Activated CD8-positive, alpha-beta T cell treated with anti-CD3 and anti-CD28 coated beads, Interleukin-2, amount 10 ng/mL, durations not matched to agents 7 days and 5 days (primary cell): ENCODE results near the gene DTNA. TPM values are rescaled to one million over a fixed set of nuclear protein-coding genes. Genes with fewer than 3 reads are reported as not detected.
"Not testable (repeated sequence)": the region's sequence is repeated elsewhere in the genome, so short reads cannot be mapped to it uniquely, and the experiment has no call there.

Experiments used
- ATAC-seq: fragments of 150-1000 bp; cut with Tn5 transposase; one replicate; pipeline ENCODE4 v1.10.0; 2021; ENCODE audit warnings: moderate library complexity
- CTCF ChIA-PET: fragments of 350-600 bp; sonication (Branson Sonifier 250); formaldehyde crosslinking; loops from one replicate; lab custom pipeline; 2021; ENCODE audit warnings: antibody characterized with exemption; lab: Charles Lee
- POLR2A ChIA-PET: fragments of 350-600 bp; sonication (Branson Sonifier 250); formaldehyde crosslinking; loops from one replicate; lab custom pipeline; 2021; ENCODE audit warnings: antibody characterized with exemption; lab: Charles Lee
- DNase-seq: peaks from one replicate; pipeline ENCODE4 v3.0.0-alpha.2; 2020
- H3K27ac Mint-ChIP-seq: one replicate; pipeline ENCODE4 v1.8.0; 2021; ENCODE audit warnings: mild to moderate bottlenecking, mixed read lengths
- H3K27me3 Mint-ChIP-seq: one replicate; pipeline ENCODE4 v1.8.0; 2021; ENCODE audit warnings: low read depth, mixed read lengths
- H3K36me3 Mint-ChIP-seq: one replicate; pipeline ENCODE4 v1.8.0; 2021; ENCODE audit warnings: low read depth, mixed read lengths
- H3K4me1 Mint-ChIP-seq: one replicate; pipeline ENCODE4 v1.8.0; 2021; ENCODE audit warnings: low read depth, mixed read lengths
- H3K4me3 Mint-ChIP-seq: one replicate; pipeline ENCODE4 v1.8.0; 2021; ENCODE audit warnings: mild to moderate bottlenecking, mixed read lengths
- H3K9me3 Mint-ChIP-seq: one replicate; pipeline ENCODE4 v1.8.0; 2022; ENCODE audit warnings: mixed read lengths; ENCODE audit not compliant: insufficient read depth
- total RNA-seq, 2 experiments: library from RNA; stranded (reverse); gene quantifications; one replicate each; pipeline ENCODE4 v1.2.3, GENCODE V29; 2021

The DTNA gene
- total RNA-seq, 2 experiments from 2014 or later = not detected

DNA sequence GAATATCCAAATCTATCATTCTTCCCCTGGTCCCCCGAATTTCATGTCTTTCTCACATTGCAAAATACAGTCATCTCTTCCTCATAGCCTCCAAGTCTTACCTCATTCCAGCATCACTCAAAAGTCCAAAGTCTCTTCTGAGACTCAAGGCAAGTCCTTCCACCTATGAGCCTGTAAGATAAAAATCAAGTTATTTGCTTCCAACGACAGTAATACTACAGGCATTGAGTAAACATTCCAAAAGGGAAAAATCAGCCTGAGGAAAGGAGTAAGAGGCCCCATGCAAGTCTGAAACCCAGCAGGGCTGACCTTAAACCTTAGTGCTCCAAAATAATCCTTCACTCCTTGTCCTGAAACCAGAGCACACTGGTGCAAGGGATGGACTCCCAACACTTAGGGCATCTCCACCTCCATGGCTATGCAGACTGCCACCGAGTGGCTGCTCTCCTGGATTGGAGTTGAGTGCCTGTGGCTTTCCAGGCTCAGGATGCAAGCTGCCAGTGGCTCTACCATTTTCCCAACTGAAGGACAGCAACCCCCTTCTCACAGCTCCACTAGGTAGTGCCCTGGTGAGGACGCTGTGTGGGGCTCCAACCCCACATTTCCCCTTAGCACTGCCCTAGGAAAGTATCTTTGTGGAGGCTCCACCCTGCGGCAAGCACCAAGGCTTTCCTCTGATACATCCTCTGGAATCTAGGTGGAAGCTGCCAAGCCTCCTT is 16.3 kb downstream of the DTNA start:
- no peaks in the 10 kb centered on the region for H3K4me1 Mint-ChIP-seq
- ChIA-PET POLR2A (no interaction called here), CTCF (no interaction called here)
- H3K9me3 Mint-ChIP-seq = no peaks in the 10 kb centered on the region
- DNase-seq (no peak), ATAC-seq (no peak)
- no peak overlapping the region for H3K4me3 Mint-ChIP-seq
- no peak overlapping the region for H3K27ac Mint-ChIP-seq
- no peaks in the 10 kb centered on the region for H3K36me3 Mint-ChIP-seq
- no peaks in the 10 kb centered on the region for H3K27me3 Mint-ChIP-seq

DNA sequence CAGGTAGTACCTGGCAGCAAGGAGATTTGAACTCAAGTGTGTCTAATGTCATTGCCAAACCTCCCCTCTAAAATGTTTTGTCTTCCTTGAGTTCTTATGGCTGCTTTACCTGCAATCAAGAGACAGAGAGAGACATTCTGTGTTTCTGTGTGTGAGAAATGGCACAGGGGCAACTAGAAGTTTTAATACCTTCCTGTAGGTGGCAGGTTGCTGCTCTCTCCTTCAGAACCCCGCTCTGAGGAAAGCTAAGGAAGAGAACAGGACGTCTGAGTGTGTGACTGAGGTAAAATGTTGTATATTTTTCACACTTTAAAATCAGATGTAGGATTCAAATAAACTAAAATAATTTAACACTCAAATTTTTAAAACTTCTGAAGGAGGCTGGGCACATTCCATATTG is 19.2 kb downstream of the DTNA start:
- Mint-ChIP-seq H3K4me3 (no peak overlapping the region), H3K36me3 (no peaks in the 10 kb centered on the region), H3K4me1 (no peaks in the 10 kb centered on the region), H3K9me3 (no peaks in the 10 kb centered on the region), H3K27ac (no peak overlapping the region), H3K27me3 (no peaks in the 10 kb centered on the region)
- ChIA-PET POLR2A (no interaction called here), CTCF (interaction anchor here (0.6 to 1.5 kb wide), 5 partner anchors 8 to 703 kb away, joined by 3 to 6 read pairs (median 4); no protein-coding TSS in a partner anchor)
- DNase-seq (no peak), ATAC-seq (no peak)

DNA sequence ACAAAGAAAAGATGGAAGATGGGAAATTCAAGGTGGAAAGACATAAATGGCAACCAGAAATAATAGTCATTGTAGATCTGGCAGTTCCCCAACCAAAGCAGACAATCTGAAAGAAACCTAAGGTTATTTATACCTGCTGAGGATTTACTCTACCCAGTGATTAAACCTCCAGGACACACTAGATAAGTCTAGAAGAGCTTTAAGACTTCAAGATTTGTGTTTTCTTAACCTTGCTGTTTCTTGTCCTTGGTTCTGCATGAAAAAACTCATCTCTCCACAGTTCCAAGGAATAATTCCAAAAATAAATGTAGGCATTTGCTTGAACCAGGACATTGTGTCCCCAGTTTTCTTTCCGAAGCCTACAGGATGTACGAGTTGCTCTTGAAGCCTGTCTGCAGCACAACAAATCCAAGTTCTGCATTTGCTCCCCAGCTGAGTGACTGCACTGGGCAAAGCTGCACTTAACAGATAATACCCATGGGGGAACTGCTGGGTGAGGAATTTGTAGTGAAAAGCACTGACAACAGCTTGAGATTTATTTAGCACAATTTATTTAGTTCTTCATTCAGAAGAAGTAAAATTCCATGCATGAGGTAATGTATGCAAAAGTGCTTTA is 19.8 kb downstream of the DTNA start:
- ChIA-PET CTCF (interaction anchor here (0.6 to 1.5 kb wide), 5 partner anchors 9 to 703 kb away, joined by 3 to 6 read pairs (median 4); no protein-coding TSS in a partner anchor), POLR2A (no interaction called here)
- DNase-seq (no peak), ATAC-seq (no peak)
- no peaks in the 10 kb centered on the region for H3K9me3 Mint-ChIP-seq
- no peaks in the 10 kb centered on the region for H3K36me3 Mint-ChIP-seq
- no peaks in the 10 kb centered on the region for H3K4me1 Mint-ChIP-seq
- H3K4me3 Mint-ChIP-seq = no peak overlapping the region
- no peak overlapping the region for H3K27ac Mint-ChIP-seq
- no peaks in the 10 kb centered on the region for H3K27me3 Mint-ChIP-seq

DNA sequence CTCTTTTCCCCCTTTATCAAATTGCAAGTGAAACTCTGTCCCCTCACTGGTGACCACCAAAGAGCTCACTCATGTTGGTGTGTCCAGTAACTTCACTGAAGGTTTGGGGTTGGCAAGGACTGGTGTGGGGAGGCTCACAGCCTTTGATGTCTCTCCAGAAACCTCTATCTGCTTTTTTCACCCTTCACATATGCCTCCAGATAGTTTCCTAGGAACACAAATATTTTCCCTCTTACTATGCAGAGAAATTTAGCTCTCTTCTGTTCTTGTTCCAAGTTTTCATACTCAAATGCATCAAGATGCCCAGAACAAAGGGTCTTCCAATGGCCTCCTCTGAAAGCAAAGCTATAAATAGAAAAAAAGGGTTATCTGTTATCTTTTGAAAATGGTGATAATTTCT is 20.7 kb downstream of the DTNA start:
- H3K27ac Mint-ChIP-seq = no peak overlapping the region
- H3K9me3 Mint-ChIP-seq = no peaks in the 10 kb centered on the region
- ChIA-PET POLR2A (no interaction called here), CTCF (interaction anchor here (1.5 kb wide), 1 partner anchor 69 kb away, joined by 6 read pairs; no protein-coding TSS in a partner anchor)
- H3K4me1 Mint-ChIP-seq = no peaks in the 10 kb centered on the region
- H3K36me3 Mint-ChIP-seq = no peaks in the 10 kb centered on the region
- no peak for ATAC-seq
- no peak for DNase-seq
- no peaks in the 10 kb centered on the region for H3K27me3 Mint-ChIP-seq
- H3K4me3 Mint-ChIP-seq = no peak overlapping the region

DNA sequence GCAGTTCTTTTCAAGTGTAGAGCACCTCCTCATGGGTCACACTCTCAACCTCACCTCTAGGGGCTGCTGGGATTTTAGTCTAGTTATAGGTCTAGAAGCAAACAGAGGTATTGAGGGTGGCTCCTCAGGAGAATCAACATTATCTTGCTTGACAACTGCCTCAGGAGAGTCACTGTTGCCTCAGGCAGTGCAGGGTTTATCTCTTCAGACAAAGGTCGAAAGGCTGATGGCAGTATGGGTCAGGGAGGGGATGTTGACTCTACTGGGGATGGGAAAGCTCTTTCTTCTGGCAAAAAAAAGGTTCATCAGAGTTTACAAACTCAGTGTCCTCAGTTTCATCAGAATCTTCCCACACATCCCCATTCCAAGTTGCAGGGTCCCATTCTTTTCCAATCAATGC is 24.0 kb downstream of the DTNA start:
- DNase-seq = no peak
- H3K4me1 Mint-ChIP-seq = no peaks in the 10 kb centered on the region
- no peaks in the 10 kb centered on the region for H3K27me3 Mint-ChIP-seq
- no peak for ATAC-seq
- ChIA-PET POLR2A (no interaction called here), CTCF (no interaction called here)
- H3K9me3 Mint-ChIP-seq = no peaks in the 10 kb centered on the region
- H3K4me3 Mint-ChIP-seq = no peak overlapping the region
- no peak overlapping the region for H3K27ac Mint-ChIP-seq
- H3K36me3 Mint-ChIP-seq = no peaks in the 10 kb centered on the region

DNA sequence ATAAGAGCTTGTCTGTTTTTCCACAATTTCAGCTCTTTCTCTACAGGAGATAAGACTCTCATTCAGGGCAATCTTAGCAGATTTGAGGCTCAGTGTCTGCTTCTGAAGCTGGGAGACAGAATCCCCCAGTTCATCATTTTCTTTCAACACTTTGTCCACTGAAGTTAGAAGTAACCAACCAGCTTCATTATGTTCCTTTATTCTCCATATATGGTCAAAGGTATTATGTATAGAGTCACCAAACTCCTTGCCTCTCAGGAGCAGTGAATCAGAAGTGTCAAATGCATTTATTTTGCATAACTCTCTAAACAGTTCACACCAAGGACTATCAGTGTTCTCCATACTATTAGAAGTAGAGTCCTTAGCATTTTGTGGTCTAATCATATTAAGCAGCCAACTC is 24.4 kb downstream of the DTNA start:
- H3K27me3 Mint-ChIP-seq, DNase-seq, H3K36me3 Mint-ChIP-seq, H3K4me1 Mint-ChIP-seq, H3K27ac Mint-ChIP-seq, ATAC-seq, CTCF ChIA-PET, H3K4me3 Mint-ChIP-seq, H3K9me3 Mint-ChIP-seq, POLR2A ChIA-PET: not testable (repeated sequence)

DNA sequence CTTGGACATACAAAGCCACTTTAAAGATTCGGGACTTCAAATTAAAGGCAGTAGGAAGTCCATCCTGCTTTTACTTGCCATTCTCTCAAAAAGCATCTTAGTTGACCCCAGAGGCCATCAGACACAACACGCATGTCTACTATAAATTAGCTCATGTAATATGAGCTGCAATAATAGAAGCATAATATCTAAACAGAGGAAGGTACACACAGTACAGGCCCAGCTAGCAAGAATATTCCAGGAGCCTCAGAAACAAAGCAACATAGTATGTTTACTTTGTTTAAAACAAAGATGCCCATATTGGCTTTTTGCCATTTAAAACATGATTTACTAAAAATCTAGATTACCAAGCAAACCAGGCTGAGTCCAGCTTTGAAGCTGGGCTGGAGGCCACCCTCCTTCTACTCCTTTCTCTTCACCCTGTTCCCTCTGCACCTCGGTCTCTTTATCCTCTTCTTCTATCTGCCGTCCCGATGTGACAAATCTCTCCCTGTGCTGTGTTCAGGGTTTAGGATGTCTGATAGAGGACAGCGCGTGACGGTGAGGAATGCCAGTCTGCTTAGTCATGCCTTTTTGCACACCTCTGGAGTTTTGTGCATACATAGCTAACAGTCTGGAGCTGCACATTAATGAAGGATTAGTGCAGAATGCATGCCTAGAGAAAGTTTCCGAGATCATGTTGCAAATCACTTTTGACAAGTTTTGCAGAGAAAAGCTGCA is 28.2 kb downstream of the DTNA start:
- Mint-ChIP-seq H3K4me1 (no peaks in the 10 kb centered on the region), H3K9me3 (no peaks in the 10 kb centered on the region), H3K27me3 (no peaks in the 10 kb centered on the region), H3K27ac (no peak overlapping the region), H3K4me3 (no peak overlapping the region), H3K36me3 (no peaks in the 10 kb centered on the region)
- POLR2A ChIA-PET = no interaction called here
- DNase-seq = no peak
- CTCF ChIA-PET = interaction anchor here (1.8 kb wide), 1 partner anchor 77 kb away, joined by 5 read pairs; no protein-coding TSS in a partner anchor
- ATAC-seq = no peak

DNA sequence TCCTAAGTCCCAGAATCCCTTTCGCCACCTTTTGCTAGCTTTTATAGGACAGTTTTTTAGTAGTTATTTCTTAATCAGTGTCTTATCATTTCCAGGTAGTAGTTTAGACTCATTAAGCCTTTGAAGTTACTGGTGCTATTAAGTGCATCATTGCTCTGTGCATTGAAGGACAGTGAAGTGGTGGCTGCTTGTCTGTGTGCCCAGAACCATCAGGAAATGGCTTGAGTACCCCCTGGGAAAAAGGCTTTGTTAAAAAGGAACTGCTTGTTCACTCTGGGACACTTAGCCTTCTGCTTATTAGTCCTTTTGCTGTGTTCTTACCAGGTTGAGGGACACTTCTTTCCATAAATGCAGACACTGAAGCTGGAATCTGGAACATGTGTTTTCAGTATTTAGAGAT is 30.0 kb downstream of the DTNA start:
- Mint-ChIP-seq H3K9me3 (no peaks in the 10 kb centered on the region), H3K27ac (no peak overlapping the region), H3K36me3 (no peaks in the 10 kb centered on the region), H3K27me3 (no peaks in the 10 kb centered on the region), H3K4me1 (no peaks in the 10 kb centered on the region), H3K4me3 (no peak overlapping the region)
- ChIA-PET POLR2A (no interaction called here), CTCF (no interaction called here)
- ATAC-seq (no peak), DNase-seq (no peak)

DNA sequence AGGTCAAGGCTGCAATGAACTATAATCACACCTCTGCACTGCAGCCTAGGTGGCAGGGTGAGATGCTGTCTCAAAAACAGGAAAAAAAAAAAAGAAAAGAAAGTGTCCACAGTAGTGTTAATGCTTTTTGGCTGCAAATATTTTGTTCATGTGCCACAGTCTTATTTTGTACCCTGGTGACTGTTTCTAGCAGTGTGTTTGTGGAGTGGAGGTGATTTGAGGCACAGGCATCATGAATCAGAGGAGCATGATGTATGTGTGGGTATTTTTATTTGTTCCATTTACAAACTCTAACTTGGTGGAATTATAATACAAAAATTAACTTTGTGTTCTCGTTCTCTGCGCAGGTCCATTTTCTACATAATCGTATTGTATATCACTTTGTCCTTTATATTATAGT is 30.6 kb downstream of the DTNA start:
- H3K9me3 Mint-ChIP-seq = no peaks in the 10 kb centered on the region
- H3K4me1 Mint-ChIP-seq = no peaks in the 10 kb centered on the region
- H3K36me3 Mint-ChIP-seq = no peaks in the 10 kb centered on the region
- no peak for ATAC-seq
- no peak for DNase-seq
- POLR2A ChIA-PET = no interaction called here
- CTCF ChIA-PET = no interaction called here
- H3K4me3 Mint-ChIP-seq = no peak overlapping the region
- H3K27ac Mint-ChIP-seq = no peak overlapping the region
- H3K27me3 Mint-ChIP-seq = no peaks in the 10 kb centered on the region

DNA sequence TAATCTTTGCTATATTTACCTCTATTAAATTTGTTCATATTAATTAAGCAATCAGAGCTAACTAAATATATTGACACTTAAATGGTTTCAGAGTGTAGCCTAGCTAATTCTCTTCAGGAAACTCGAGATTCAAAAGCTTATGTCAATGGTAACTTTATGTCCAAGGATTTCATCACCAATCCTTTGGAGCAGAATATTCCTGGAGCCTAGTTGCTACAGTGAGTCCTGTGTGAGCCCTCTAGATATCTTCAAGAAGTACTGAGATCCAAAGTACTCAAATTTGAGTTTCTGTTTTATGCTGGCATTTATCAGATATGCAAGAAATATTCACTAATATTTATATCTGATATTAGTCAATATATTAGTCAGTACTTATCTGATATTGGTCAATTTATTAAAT is 31.3 kb downstream of the DTNA start:
- CTCF ChIA-PET = no interaction called here
- Mint-ChIP-seq H3K4me3 (no peak overlapping the region), H3K36me3 (no peaks in the 10 kb centered on the region), H3K9me3 (no peaks in the 10 kb centered on the region), H3K4me1 (no peaks in the 10 kb centered on the region), H3K27ac (no peak overlapping the region), H3K27me3 (no peaks in the 10 kb centered on the region)
- DNase-seq = no peak
- ATAC-seq = no peak
- POLR2A ChIA-PET = no interaction called here

DNA sequence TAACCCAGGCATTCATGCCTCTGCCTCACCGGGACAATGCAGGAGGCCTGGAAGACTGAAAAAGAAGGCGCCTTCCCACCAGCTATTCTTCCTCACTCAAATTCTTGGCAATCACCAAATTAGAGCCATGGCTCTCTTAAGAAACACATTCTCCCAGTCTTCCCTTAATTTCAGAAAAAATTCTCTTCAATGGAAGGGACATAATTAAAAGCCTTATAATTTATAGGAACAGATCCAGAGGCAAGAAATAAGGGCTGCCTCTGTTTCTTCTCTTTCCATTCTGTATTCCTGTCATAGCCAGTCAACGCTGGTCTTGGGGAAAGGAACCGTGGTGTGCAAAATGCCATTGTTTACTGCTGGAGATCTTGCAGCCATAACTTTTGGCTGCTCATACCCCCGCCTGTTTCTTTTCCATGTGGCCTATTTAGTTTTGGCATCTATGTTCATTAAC is 32.8 kb downstream of the DTNA start:
- H3K27me3 Mint-ChIP-seq = no peaks in the 10 kb centered on the region
- no peak overlapping the region for H3K27ac Mint-ChIP-seq
- H3K4me3 Mint-ChIP-seq = no peak overlapping the region
- no peak for ATAC-seq
- H3K36me3 Mint-ChIP-seq = no peaks in the 10 kb centered on the region
- no peaks in the 10 kb centered on the region for H3K4me1 Mint-ChIP-seq
- ChIA-PET CTCF (no interaction called here), POLR2A (no interaction called here)
- no peak for DNase-seq
- H3K9me3 Mint-ChIP-seq = no peaks in the 10 kb centered on the region

DNA sequence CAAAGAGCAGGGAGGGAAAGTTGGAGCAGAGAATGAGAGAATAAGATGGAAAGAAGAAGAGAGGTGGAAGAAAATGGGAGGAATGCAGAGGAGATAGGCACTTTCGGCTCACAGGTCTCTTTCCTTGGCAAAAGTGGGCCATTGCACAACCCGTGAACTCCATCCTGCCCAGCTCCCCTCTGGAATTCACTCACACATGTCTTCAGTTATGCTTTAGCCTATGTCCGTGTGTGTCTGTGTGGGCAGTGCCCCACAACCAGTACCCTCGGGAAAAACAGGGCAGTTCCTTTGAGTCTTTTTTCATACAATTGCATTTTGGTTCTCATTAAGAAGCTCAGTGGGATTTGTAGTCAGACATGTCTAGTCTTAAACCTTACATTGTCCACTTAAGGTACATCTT is 34.5 kb downstream of the DTNA start:
- no peak for DNase-seq
- H3K27me3 Mint-ChIP-seq = no peaks in the 10 kb centered on the region
- no peak overlapping the region for H3K4me3 Mint-ChIP-seq
- no peaks in the 10 kb centered on the region for H3K4me1 Mint-ChIP-seq
- no peak for ATAC-seq
- no peaks in the 10 kb centered on the region for H3K9me3 Mint-ChIP-seq
- no peaks in the 10 kb centered on the region for H3K36me3 Mint-ChIP-seq
- CTCF ChIA-PET = no interaction called here
- no peak overlapping the region for H3K27ac Mint-ChIP-seq
- POLR2A ChIA-PET = no interaction called here
